GM21619 (cell line): Measurements from ENCODE around the gene NR2C2AP.
"Not testable (repeated sequence)": the region's sequence is repeated elsewhere in the genome, so short reads cannot be mapped to it uniquely, and the experiment has no call there.

Source experiments
- ATAC-seq: cut with Tn5 transposase; IDR thresholded peaks from one replicate; pipeline ENCODE4 v1.9.1; 2021; ENCODE audit not compliant: unreplicated experiment

NR2C2AP gene, protein sequence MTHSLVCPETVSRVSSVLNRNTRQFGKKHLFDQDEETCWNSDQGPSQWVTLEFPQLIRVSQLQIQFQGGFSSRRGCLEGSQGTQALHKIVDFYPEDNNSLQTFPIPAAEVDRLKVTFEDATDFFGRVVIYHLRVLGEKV

DNA sequence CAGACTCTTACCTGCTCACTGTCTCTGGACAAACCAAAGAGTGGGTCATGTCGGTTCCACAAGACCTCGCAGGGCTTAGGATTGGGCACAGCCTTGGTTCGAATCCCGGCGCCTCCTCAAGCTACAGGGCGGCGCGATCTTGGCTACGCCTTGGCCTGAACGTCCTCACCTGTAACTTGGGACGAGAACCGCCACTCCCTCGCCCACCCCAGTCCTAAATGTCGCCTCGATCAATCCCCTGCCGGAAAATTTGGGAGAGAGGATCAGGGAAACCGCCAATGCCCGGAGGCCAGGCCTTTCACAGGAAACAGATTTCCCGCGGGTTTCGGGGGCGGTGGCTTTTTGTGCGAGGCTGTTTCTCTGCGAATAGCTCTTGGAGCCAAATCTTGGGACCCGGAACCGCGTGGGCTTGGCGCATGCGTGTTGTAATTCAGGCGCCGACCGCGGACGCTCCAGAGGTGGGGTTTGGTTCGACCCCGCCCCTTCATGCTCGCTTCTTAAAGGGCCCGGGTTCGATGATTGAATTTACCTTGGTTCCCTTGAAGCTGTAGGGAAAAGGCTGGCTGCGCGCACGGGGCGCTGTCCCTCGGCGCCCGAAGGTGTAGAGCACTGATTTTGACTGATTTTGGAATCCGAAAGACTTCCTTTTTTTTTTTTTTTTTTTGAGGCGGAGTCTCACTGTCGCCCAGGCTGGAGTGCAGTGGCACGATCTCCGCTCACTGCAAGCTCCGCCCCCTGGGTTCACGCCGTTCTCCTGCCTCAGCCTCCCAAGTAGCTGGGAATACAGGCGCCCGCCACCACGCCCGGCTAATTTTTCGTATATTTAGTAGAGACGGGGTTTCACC lies at the start of gene NR2C2AP:
Gene NR2C2AP (minus strand): TSS at position 403 of the 845 bp plus-strand sequence. CDS start 354 bp downstream, at position 49.
- ATAC-seq, result peak; percentile 74

DNA sequence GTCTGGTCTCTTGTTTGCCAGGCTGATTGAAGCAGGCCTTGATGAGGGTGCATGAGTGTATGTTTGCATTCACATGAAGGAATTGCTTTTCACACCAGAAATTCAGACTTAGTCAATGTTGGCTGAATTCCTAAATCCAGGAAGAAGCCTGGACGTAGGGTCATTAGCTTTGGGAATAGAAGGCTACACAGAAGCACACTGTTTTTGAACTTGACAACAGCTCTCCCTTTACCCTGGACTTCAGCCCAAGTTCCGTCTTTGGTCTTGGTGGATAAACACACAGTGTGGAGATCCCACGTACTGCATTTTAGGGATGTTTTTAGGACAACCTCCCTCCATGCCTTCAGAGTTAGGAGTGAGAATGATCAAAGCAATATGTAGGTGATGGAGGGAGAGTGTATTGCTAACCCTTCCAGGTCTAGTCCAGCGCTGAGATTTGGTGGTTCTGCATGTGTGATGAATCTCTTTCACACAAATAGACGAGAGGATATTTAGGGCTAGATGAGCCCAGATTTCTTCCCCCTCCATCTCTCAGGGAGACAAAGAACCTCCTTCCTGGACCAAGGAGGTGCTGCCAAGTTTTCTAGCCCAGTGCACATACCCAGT lies 47.1 kb upstream of the NR2C2AP start:
- ATAC-seq, result no peak

DNA sequence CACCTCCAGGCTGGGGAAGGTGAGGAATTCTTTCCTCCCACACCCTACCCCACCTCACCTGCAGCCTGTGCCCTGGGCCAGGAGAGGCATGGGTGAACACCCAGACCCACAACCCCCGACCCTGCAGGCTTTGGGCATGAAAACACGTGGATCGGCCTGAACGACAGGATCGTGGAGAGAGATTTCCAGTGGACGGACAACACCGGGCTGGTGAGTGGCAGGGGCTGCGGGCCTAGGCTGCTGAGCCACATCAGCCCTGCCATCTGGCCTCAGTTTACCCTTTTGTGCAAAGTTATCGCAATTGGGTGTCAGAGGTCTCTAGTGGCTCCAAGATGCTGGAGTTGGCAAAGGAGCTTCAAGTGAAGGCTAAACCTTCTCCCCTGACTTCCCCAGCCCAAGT lies 37.3 kb upstream of the NR2C2AP start:
- no peak for ATAC-seq

DNA sequence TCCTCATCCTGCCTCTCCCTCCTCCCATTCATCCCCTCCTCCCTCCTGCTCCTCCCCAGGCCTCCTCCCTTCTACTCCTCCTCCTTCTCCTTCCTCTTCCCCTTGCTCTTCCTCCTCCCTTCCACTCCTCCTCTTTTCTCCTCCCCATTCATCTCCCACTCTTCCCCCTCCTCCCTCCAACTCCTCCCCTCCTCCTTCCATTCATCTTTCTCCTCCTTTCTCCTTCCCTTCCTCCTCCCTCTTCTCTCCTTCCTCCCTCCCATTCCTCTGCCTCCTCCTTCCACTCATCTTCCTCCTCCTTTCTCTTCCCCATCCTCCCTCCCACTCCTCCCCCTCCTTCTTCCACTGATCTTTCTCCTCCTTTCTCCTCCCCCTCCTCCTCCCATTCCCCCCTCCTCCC lies 36.5 kb upstream of the NR2C2AP start:
- ATAC-seq, result no peak

DNA sequence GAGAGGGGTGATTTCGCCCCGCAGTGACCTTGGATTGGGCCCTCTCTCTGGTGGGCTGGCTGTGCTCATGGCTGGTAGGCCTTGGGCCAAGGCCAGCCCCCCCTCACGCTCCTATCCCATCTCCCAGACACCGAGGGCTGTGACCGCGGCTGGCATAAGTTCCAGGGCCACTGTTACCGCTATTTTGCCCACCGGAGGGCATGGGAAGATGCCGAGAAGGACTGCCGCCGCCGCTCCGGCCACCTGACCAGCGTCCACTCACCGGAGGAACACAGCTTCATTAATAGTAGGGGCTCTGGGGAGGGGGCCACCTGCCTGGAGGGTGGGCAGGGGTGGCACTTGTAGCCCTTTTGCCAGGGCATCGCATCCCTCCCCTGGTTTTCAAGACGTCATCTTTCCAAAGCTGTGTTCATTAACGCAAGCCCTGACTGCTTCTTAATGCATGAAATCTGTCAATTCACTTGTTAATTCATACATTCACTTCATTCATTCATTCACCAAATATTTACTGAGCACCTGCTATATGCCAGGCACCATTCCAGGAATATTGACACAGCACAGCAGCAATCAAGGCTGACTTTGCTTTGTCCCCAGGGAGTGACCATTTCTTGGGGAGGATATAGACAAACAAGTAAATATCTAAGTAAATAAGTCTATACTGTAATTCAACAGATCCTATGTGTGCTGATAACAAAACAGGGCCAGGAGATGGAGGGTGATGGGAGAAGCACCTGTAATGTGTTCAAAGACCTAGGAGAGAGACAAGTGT lies 35.1 kb upstream of the NR2C2AP start:
- no peak for ATAC-seq

DNA sequence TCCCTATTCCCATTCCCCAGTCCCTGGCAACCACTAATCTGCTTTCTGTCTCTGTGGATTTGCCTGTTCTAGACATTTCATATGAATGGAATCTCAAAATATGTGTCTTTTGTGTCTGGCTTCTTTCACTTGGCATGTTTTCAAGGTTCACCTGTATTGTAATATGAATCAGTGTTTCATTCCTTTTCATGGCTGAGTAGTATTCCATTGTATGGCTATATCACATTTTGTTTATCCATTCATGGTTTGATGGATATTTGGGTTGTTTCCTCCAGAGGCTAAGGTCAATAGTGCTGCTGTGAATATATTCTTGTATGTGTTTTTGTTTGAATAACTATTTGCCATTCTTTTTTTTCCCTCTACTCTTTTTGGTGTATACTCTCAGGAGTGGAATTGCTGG lies 33.0 kb upstream of the NR2C2AP start:
- no peak for ATAC-seq

DNA sequence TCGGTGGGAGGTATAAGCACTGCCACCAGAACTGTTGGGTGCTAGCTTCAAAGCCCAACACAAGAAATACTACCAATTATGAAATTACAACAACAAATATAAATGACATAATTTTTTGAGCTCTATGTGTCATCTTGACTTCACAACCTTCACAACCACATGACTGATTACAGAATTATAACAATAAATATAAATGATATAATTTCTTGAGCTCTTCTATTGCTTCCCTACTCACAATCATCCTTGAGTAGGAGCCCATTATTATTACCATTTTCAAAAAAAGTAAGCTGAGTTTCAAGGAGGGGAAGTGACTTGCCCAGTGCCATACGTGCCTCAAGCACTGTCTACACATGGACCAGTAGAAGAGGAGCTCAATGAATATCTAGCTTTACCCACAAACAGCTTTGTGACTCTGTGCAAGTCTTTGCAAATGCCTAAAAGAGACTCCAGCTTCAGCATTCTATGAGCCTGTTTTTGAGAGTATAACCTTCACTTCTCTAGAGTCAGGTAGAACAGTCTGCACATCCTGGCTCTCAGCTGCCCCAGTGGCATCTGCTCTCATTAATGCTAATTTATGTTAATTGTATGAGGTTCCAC lies 31.1 kb upstream of the NR2C2AP start:
- ATAC-seq, result no peak

DNA sequence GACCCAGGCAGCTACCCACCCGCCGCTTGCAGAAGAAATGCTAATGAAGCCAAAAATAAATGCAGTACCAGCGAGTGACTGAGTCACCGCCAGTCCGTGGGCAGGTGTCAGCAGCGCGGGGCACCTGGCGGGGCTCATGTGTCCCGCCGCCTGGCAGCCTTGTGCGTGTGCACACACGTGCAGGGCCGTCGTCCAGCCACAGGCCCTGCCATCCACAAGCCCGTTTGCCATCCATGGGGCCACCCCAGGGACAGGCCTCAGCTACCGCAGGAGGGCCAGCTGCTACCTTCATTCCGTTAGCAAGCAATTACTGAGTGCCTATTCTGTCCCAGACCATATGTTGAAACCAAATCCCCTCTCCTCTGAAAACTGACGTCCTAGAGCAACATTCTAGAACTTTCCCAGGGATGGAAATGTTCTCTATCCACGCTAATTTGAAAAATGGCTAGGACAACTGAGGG lies 29.1 kb upstream of the NR2C2AP start:
- no peak for ATAC-seq

DNA sequence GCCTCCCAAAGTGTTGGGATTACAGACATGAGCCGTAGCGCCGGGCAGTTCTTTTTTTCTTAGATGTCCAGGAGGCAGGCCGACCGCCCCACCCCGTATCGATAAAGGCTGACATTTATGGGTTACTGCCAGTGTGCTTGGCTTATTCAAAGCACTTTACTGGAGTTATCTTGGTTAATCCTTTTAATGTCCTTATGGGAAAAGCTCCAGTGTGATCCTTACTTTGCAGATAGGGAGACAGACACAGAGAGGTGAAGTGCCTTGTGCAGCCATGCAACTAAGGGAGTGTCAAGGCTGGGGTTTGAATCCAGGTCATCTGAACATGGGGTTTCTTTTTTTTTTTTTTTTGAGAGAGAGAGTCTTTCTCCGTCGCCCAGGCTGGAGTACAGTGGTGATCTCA lies 27.8 kb upstream of the NR2C2AP start:
- ATAC-seq, result no peak

DNA sequence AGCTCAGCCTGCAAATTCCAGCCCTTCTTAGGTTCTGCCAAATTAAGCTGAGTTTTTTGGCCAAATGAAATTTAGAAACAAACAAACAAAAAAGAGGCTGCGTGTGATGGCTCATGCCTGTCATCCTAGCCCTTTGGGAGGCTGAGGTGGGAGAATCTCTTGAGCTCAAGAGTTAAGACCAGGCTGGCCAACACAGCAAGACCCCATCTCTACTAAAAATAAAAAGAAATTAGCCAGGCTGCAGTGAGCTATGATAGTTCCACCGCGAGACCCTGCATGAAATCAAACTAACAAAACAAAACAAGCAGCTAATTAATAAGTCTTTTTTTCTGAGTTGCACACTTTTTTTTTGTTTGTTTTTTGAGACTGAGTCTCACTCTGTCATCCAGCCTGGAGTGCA lies 26.5 kb upstream of the NR2C2AP start:
- no peak for ATAC-seq

DNA sequence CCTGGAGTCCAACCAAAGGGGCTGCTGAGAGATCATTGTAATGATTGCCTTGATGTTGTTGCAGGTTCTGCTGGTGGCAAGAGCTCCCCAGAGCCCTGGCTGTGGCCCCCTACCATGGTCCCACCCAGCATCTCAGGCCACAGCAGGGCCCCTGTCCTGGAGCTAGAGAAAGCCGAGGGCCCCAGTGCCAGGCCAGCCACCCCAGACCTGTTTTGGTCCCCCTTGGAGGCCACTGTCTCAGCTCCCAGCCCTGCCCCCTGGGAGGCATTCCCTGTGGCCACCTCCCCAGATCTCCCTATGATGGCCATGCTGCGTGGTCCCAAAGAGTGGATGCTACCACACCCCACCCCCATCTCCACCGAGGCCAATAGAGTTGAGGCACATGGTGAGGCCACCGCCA lies 24.0 kb upstream of the NR2C2AP start:
- ATAC-seq, result no peak

DNA sequence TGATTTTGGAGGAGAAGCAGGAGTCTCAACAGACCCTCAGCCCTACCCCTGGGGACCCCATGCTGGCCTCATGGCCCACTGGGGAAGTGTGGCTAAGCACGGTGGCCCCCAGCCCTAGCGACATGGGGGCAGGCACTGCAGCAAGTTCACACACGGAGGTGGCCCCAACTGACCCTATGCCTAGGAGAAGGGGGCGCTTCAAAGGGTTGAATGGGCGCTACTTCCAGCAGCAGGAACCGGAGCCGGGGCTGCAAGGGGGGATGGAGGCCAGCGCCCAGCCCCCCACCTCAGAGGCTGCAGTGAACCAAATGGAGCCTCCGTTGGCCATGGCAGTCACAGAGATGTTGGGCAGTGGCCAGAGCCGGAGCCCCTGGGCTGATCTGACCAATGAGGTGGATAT lies 23.4 kb upstream of the NR2C2AP start:
- no peak for ATAC-seq

DNA sequence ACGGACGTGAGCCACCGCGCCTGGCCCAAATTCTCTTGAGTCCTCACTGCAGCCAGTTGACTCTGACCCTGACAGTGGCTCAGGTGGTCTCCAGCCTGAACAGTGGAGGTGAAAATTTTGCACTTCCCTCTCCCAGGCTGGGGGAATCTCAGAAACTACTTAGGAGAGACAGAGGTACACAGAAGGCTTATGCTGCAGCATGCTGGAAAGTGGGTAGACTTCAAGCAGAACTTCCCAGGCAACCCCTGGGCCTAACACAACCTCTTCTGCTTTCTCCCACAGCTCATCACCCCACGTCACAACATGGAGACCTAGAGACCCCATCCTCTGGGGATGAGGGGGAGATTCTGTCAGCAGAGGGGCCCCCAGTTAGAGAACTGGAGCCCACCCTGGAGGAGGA lies 23.0 kb upstream of the NR2C2AP start:
- no peak for ATAC-seq

DNA sequence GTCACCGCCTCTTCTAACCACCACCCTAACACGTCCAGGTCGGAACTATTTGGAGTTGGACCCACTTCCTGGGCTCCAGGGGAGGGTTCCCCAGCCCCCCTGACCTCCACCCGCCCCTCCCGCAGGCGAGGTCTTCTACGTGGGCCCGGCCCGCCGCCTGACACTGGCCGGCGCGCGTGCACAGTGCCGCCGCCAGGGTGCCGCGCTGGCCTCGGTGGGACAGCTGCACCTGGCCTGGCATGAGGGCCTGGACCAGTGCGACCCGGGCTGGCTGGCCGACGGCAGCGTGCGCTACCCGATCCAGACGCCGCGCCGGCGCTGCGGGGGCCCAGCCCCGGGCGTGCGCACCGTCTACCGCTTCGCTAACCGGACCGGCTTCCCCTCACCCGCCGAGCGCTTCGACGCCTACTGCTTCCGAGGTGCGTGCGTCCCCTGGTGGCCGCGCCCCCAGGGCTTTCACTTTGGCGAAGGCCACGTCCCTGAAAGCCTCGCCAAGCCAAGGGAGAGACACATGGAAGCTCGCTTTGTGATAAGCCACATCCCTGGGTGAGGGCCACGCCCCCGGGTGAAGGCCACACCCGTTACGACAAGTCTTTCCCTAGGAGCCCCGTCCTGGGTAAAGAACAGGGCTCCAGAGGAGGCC lies 21.8 kb upstream of the NR2C2AP start:
- ATAC-seq, result peak; percentile 45

DNA sequence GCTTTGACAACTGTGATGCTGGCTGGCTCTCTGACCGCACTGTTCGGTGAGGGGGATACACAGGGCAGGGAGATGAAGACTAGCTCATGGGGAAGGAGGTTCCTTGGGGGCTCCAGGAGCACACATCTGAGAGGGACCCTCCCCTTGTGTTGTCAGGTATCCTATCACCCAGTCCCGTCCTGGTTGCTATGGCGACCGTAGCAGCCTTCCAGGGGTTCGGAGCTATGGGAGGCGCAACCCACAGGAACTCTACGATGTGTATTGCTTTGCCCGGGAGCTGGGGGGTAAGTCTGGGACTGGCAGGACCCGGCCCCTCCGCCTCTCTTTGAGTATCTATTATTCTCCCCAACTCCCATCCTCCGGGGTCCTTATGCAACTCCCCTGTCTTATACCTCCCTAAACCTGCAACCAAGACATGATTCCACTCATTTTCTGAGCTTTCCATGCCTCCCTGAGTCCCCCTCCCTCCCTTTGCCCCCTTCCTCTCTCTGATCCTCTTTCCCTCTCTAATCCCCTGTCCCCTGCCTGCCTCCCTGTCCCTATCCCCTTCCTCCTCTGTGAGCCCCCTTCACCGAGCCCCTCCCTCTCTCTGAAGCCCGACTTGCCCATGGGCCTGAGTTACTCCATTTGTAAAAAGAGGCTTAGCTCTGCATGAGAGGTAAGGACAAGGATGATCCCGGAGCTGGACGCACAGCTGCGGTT lies 21.1 kb upstream of the NR2C2AP start:
- ATAC-seq, result no peak

DNA sequence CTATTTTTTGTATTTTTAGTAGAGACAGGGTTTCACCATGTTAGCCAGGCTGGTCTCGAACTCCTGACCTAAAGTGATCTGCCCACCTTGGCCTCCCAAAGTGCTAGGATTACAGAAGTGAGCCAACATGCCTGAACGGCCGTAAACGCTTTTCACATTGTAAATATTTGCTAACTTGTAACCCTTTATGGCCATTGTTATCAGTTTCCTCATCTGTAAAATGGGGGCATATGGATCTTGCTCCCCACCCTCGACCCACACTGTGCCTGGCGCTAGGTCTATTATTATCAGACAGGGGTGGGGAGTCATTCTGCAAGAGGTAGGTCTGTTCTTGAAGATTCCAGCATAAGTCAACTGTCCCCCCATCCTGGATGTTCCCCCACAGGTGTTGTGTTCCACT lies 20.4 kb upstream of the NR2C2AP start:
- no peak for ATAC-seq

DNA sequence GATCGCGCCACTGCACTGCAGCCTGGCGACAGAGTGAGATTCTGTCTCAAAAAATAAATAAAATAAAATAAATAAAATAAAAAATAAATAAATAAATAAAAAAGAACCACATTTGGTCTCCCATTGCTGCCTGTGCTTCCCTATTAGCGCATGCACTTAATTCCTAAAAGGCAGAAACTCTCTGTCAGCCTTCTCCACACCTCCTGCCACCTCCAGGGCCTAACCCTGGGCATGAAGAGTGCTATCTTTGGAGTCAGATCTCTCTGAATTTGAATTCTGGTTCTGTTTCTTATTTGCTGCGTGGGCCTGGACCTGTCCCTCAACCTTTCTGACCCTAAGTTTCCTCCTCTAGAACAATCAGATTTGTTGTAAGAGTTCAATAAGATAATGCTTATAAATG lies 19.8 kb upstream of the NR2C2AP start:
- no peak for ATAC-seq

DNA sequence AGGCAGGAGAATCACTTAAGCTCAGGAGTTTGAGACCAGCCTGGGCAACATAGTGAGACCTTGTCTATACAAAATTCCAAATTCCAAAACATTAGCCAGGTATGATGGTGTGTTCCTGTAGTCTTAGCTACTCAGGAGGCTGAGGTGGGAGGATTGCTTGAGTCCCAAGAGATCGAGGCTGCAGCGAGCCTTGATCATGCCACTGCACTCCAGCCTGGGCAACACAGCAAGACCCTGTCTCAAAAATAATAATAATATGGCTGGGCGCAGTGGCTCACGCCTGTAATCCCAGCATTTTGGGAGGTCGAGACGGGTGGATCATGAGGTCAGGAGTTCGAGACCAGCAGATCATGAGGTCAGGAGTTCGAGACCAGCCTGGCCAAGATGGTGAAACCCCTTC lies 17.8 kb upstream of the NR2C2AP start:
- not testable (repeated sequence) for ATAC-seq

DNA sequence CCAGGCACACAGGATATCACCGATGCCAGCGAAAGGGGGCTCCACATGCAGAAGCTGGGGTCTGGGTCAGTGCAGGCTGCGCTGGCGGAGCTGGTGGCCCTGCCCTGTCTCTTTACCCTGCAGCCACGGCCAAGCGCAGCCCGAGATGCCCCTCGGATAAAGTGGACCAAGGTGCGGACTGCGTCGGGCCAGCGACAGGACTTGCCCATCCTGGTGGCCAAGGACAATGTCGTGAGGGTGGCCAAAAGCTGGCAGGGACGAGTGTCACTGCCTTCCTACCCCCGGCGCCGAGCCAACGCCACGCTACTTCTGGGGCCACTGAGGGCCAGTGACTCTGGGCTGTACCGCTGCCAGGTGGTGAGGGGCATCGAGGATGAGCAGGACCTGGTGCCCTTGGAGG lies 15.7 kb upstream of the NR2C2AP start:
- ATAC-seq, result no peak

DNA sequence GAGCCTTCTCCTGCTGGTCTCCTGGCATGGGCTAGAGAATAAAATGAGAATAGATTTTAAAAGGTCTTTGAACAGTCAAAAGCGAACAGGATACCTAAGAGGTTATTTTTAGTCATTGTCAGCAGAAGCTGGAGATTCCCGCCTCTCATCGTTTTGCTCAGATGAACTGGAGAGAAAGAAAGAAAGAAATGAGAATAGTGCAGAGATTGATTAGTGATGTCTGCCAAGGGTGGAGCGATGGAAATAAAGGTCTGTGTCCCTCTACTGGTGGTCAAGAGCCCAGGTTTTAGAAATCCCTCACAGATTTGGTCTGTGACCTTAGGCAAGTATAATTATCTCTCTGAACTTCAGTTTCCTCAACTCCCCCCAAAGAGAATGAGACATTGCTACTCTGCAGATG lies 13.9 kb upstream of the NR2C2AP start:
- no peak for ATAC-seq
